ENCODE measurements around the gene RPUSD4.

GRCh38 chr11:126160345-126161022 is 51.0 kb downstream of the RPUSD4 start:
- TF ChIP-seq CTCF (IDR thresholded peaks at IDR 0.05; ENCODE audit: low read depth, low read length, poor library complexity, severe bottlenecking) (no peak), EZH2phosphoT487 (IDR thresholded peaks at IDR 0.05; ENCODE audit: borderline replicate concordance, low read length) (no peak)

Data from DOHH2 (cell line).